Tibial artery (tissue), 4 donors: ENCODE measurements around the gene CMTM2.
"Not testable (repeated sequence)": the region's sequence is repeated elsewhere in the genome, so short reads cannot be mapped to it uniquely, and the experiment has no call there.

Experiments used
- DNase-seq, 2 donors: peaks; one replicate each; pipeline ENCODE4 v3.0.0-alpha.2; 2019
- H3K27ac ChIP-seq, 2 donors: fragments of 200-600 bp; sonication (generic) in 1 of 2; 1 replicate in 1 of 2; 2 replicates in 1 of 2; pipeline ENCODE4 v1.5.1; 2018 to 2019; ENCODE audit warnings: mild to moderate bottlenecking in 1 of 2
- H3K27me3 ChIP-seq, 2 donors: fragments of 200-600 bp; sonication (generic) in 1 of 2; one replicate each; pipeline versions ENCODE4 v1.5.1 to v1.6.0; 2016 to 2019
- H3K36me3 ChIP-seq, 3 donors: fragments of 200-600 bp; sonication (generic) in 2 of 3; one replicate each; pipeline ENCODE4 v1.5.1; 2016 to 2019; ENCODE audit warnings: mild to moderate bottlenecking in 2 of 3
- H3K4me1 ChIP-seq, 4 donors: fragments of 200-600 bp; sonication (generic) in 2 of 4; 1 replicate in 3 of 4; 2 replicates in 1 of 4; pipeline ENCODE4 v1.5.1; 2016 to 2019
- H3K4me3 ChIP-seq, 2 donors: fragments of 200-600 bp; sonication (generic) in 1 of 2; 1 replicate in 1 of 2; 2 replicates in 1 of 2; pipeline ENCODE4 v1.5.1; 2018 to 2019; ENCODE audit warnings: mild to moderate bottlenecking in 2 of 2
- H3K9me3 ChIP-seq, 3 donors: fragments of 200-600 bp; sonication (generic) in 1 of 3; one replicate each; pipeline ENCODE4 v1.5.1; 2016 to 2019
- CTCF ChIP-seq, 2 experiments: fragments of 200-600 bp in 1 of 2; fragments of 450-650 bp in 1 of 2; IDR thresholded peaks; one replicate each; pipeline ENCODE4 v1.5.1; 2017 to 2019; ENCODE audit warnings: antibody characterized with exemption in 2 of 2, mild to moderate bottlenecking in 1 of 2, moderate library complexity in 1 of 2
- intact Hi-C: fragments of 100-400 bp; cut with DNase I; formaldehyde crosslinking; loops from one replicate; pipeline ENCODE4 v1.15.0; 2023; ENCODE audit warnings: low total_unique reads

Gene CMTM2

GRCh38 chr16:66594739-66595138 is 15.5 kb downstream of the CMTM2 start:
- no peaks in the 10 kb centered on the region for H3K27me3 ChIP-seq
- no peak for TF ChIP-seq CTCF (IDR thresholded peaks at IDR 0.05)
- intact Hi-C loops = no loop called here
- no peak for DNase-seq
- H3K4me1 ChIP-seq = no peaks in the 10 kb centered on the region
- H3K36me3 ChIP-seq = no peaks in the 10 kb centered on the region
- H3K27ac ChIP-seq = no peak overlapping the region
- no peaks in the 10 kb centered on the region for H3K9me3 ChIP-seq
- H3K4me3 ChIP-seq = no peak overlapping the region

- H3K27me3 ChIP-seq, H3K4me3 ChIP-seq, DNase-seq, intact Hi-C loops, H3K4me1 ChIP-seq, H3K36me3 ChIP-seq, H3K9me3 ChIP-seq, H3K27ac ChIP-seq: not testable (repeated sequence)
Observed at GRCh38 chr16:66596559-66596958, 17.3 kb downstream of the CMTM2 start.

- intact Hi-C loops = no loop called here
- Histone ChIP-seq H3K36me3 (no peaks in the 10 kb centered on the region), H3K9me3 (no peaks in the 10 kb centered on the region), H3K27me3 (no peaks in the 10 kb centered on the region), H3K4me3 (no peak overlapping the region), H3K27ac (no peak overlapping the region), H3K4me1 (no peaks in the 10 kb centered on the region)
- TF ChIP-seq CTCF (IDR thresholded peaks at IDR 0.05) = no peak
- no peak for DNase-seq
Observed at GRCh38 chr16:66596986-66597848, 18.0 kb downstream of the CMTM2 start.

GRCh38 chr16:66598111-66598510 is 18.8 kb downstream of the CMTM2 start:
- no peak for TF ChIP-seq CTCF (IDR thresholded peaks at IDR 0.05)
- Histone ChIP-seq H3K36me3 (no peaks in the 10 kb centered on the region), H3K27ac (no peak overlapping the region), H3K27me3 (peaks cover 0 to 2% of the 10 kb centered on the region in 2 donors), H3K9me3 (no peaks in the 10 kb centered on the region), H3K4me1 (no peaks in the 10 kb centered on the region), H3K4me3 (no peak overlapping the region)
- intact Hi-C loops = no loop called here
- DNase-seq = no peak

- Histone ChIP-seq H3K27ac (no peak overlapping the region), H3K36me3 (no peaks in the 10 kb centered on the region), H3K4me1 (peaks cover 0 to 12% (median 7%) of the 10 kb centered on the region in 4 donors), H3K27me3 (peaks cover 0 to 10% of the 10 kb centered on the region in 2 donors), H3K9me3 (no peaks in the 10 kb centered on the region), H3K4me3 (no peak overlapping the region)
- DNase-seq = no peak
- no peak for TF ChIP-seq CTCF (IDR thresholded peaks at IDR 0.05)
- intact Hi-C loops = loop anchor here (5.0 to 10.0 kb wide), 2 partner anchors 125 to 192 kb away; no protein-coding TSS in a partner anchor
Observed at GRCh38 chr16:66599726-66600125, 20.5 kb downstream of the CMTM2 start.

- Histone ChIP-seq H3K4me3 (no peak overlapping the region), H3K27ac (no peak overlapping the region), H3K27me3 (peaks cover 0 to 17% of the 10 kb centered on the region in 2 donors), H3K36me3 (no peaks in the 10 kb centered on the region), H3K4me1 (peaks cover 0 to 20% (median 14%) of the 10 kb centered on the region in 4 donors), H3K9me3 (no peaks in the 10 kb centered on the region)
- no peak for TF ChIP-seq CTCF (IDR thresholded peaks at IDR 0.05)
- DNase-seq = no peak
- intact Hi-C loops = loop anchor here (5.0 to 10.0 kb wide), 2 partner anchors 126 to 193 kb away; no protein-coding TSS in a partner anchor
Observed at GRCh38 chr16:66600477-66600876, 21.2 kb downstream of the CMTM2 start.
